NCI-H524 (cell line): ENCODE data around the gene BRME1.
"Not testable (repeated sequence)": the region's sequence is repeated elsewhere in the genome, so short reads cannot be mapped to it uniquely, and the experiment has no call there.

Experiments
- DNase-seq, 2 experiments: peaks; one replicate each; lab custom pipeline; 2025; lab: John Stamatoyannopoulos, UW

Gene BRME1

DNA sequence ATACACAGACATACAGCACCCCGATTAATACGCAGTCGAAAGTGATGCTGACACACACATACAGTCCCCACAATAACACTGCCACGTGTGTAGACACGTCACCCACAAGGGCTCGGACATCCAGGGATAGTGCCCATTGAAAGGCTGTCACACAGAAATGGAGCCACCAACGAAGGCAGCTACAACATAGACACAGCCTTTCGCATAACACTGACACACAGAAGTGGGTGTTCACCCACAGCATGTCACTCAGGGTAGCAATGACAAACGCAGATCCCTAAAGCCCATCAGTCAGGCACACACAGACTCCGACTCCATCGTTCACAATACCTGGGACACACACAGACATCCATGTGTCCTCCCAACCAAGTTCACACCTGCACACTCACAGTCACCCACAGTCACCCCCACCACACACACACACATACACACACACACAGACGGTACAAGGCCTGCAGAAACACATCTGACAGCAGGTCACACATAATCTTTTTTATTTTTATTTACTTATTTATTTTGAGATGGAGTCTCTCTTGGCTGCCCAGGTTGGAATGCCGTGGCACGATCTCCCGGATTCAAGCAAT lies 39.4 kb downstream of the BRME1 start:
- no peak for DNase-seq

GRCh38 chr19:13865571-13866462 lies 40.1 kb downstream of the BRME1 start:
- DNase-seq = peak in 1 of 2 experiments; percentile 41

GRCh38 chr19:13864667-13865570 lies 41.0 kb downstream of the BRME1 start:
- peak in 1 of 2 experiments; percentile 48 for DNase-seq

DNA sequence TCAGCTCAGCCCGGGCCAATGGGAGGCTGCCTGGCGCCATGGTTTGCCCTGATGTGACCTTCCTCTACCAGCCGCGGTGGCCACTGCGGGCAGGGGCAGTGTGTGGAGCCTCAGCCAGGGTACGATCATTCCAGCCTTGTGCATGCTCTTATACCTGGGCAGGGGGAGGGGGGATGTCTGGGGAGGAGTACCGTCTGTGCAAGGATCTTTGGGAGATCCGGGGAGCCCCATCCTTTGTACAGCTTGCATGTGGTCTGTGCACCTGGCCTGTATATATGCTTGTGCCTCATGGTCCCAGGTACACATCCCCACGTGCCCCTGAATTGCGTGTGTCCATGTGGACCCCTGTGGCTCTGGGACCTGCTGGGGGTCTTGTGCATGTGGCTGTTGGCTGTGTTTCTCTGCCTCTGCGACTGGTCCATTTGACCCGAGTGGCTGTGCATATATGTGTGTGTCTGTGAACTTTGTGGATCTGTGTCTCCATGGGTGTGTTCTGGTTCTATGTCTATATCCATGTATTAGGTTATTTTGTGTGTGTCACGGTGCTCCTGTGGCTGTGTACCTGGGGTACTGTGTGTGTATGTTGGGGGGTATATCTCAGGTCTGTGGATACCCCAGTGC lies 41.8 kb downstream of the BRME1 start:
- peak in 1 of 2 experiments; percentile 39 for DNase-seq

GRCh38 chr19:13861714-13862531 lies 44.0 kb downstream of the BRME1 start:
- peak; percentile 56 to 79 for DNase-seq

DNA sequence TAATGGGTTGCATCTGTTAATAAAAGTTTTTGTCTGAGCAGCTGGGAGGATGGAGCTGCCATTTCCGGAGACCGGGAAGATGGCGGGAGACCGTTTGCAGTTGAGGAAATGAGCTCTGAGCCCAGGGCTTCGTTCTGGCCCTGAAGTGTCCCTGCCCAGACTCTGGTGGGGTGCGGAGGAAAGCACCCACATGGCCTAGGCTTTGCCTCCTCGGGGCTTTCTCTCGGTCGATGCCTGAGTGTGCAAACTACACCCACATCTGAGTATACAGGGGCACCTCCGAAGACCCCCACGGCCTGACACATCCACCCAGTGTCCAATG lies 44.6 kb downstream of the BRME1 start:
- no peak for DNase-seq

GRCh38 chr19:13860679-13861391 lies 45.1 kb downstream of the BRME1 start:
- DNase-seq = no peak

- peak; percentile 23 to 64 for DNase-seq
These were observed 46.5 kb downstream of the BRME1 start for GRCh38 chr19:13859361-13859880.

GRCh38 chr19:13856497-13856896 lies 49.4 kb downstream of the BRME1 start:
- DNase-seq = no peak

GRCh38 chr19:13852171-13852707 lies 53.7 kb downstream of the BRME1 start:
- DNase-seq = not testable (repeated sequence)

- not testable (repeated sequence) for DNase-seq
These were observed 54.2 kb downstream of the BRME1 start for GRCh38 chr19:13851734-13852114.

DNA sequence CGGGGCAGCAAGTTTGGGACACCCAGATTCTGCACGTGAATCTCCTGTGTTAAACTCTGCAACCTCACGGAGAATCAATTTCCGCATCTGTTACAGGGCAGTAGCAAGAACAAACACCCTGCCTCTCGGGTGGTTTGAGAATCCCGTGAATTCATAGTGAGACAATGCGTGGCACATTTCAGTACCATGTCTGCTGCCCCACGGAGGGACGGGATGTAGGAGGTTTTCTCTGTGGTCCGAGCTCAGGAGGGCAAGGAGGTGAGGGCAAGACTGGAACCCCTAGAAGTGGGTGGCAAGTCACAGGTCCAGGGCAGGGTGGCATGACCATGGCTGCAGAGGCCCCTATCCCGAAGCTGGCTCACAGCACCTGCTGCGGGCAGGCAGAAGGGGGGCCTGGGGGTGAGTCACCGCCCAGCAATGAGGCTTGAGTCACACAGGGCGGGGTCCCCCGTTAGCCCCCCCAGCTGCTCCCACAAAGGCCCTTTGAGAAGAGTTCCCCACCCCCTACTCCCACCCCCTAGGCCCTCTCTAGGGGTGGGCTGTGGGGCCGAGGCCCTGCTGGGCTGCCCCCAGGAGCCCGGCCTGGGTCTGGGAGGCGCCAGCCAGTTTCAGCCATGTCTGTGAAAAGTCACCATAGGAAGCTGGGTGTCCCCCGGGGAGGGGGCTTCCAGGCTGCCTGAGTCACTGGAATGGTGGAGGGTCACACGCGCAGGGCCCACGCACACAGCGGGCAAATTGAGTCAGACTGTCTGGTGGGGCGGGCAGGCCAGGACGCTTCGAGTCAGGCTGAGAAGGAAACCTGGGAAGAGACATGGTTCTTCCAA lies 54.8 kb downstream of the BRME1 start:
- DNase-seq = no peak

- DNase-seq = peak in 1 of 2 experiments; percentile 30
These were observed 55.7 kb downstream of the BRME1 start for GRCh38 chr19:13849991-13850909.

DNA sequence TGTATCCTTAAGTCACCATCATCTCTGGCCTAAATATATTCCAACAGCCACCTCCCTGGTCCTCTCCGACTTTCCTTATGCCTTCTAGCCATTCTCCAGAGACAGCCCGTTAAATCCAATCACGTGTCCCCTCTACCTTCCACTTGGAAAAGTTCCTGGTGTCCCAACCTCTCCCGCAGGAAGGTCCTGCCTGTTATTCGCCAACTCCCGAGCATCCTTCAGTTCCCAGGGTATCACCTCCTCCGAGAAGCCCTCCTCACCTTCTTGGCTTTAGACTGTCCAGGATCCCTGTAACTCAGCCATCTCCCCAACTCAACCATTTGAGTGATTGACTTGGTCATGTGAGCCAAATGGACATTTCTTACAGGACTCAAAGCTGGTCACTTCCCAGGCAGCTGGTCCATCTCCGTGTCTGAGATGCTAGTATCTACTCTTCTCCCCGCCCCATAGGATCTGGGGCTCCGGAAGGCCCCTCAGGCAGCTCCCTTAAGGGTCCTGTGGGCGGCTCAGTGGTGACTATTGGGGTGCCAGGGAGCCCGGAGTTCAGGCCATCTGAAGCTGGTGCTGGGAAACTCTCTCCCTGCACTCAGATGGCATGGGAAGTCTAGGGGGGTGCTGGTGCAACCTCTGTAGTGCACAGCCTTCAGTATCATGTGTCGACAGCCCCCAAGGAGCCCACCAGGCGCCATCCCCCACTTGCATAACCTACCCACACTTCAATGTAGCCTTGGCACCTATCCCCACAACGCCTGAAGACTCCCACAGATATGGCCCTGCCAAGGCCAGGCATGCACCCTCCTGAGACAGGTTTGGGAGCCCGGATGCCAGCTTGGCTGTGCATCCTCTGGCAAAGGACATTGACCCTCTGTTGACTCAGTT lies 56.9 kb downstream of the BRME1 start:
- DNase-seq = no peak

- no peak for DNase-seq
These were observed 57.6 kb downstream of the BRME1 start for GRCh38 chr19:13848340-13848677.

DNA sequence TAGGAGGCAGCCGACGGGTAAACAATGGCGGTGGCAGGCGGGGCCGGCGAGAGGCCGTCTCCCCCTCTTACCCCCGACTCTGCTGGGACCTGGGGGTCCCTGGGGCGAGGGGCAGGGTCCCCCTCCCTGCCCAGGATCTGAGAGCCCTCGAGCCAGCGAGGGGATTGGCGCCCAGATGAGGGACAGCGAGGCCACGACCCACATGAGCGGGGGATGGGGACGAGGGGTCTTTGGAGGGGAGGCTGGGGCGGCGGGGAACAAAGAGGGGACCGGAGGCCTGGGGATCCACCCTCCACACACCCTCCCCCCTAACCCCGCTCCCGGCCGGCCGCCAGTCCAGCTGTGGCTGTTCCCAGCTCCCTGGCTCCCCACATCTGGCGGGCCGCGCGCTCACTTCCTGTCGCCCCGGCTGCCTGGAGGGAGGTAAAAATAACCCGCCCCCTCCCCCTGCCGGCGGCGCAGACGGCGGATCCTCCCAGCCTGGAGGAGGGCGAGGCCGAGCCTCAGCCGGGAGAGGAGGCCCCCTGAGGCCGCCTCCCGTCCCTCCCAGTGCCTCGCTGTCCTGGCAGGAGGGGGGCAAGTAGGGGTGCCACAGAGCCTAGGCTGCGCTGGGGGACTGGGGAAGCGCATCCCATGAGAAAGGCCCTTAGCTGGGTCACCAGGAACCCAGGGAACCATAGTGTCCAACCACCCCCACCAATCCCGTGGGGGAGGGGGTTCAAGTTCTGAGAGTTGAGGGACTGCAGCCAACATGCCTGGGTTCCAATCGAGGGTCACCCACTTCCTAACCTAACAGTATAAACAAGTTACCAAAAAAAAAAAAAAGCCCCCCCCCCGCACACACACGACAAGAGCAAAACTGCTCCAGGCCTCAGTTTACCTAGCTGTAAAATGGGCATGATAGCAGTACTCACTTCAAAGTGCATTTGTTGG lies 58.2 kb downstream of the BRME1 start:
- DNase-seq = peak; percentile 58 to 63
